NCI-H2107 (cell line): Measurements from ENCODE around the gene TTC34.
"Not testable (repeated sequence)": the region's sequence is repeated elsewhere in the genome, so short reads cannot be mapped to it uniquely, and the experiment has no call there.

Experiments used
- DNase-seq: peaks from one replicate; lab custom pipeline; 2025; lab: John Stamatoyannopoulos, UW

The TTC34 gene

GRCh38 chr1:2775333-2775732 is 26.2 kb downstream of the TTC34 start:
- not testable (repeated sequence) for DNase-seq

GRCh38 chr1:2768052-2768451 is 33.4 kb downstream of the TTC34 start:
- DNase-seq = not testable (repeated sequence)

GRCh38 chr1:2759433-2759832 is 42.1 kb downstream of the TTC34 start:
- DNase-seq = not testable (repeated sequence)

- DNase-seq = not testable (repeated sequence)
Measured at GRCh38 chr1:2757519-2757918, 44.0 kb downstream of the TTC34 start.

GRCh38 chr1:2755426-2755825 is 46.1 kb downstream of the TTC34 start:
- not testable (repeated sequence) for DNase-seq

- not testable (repeated sequence) for DNase-seq
Measured at GRCh38 chr1:2754597-2754996, 46.9 kb downstream of the TTC34 start.

GRCh38 chr1:2752503-2752902 is 49.0 kb downstream of the TTC34 start:
- not testable (repeated sequence) for DNase-seq

GRCh38 chr1:2751866-2752265 is 49.6 kb downstream of the TTC34 start:
- DNase-seq = not testable (repeated sequence)

GRCh38 chr1:2750766-2751730 is 50.4 kb downstream of the TTC34 start:
- not testable (repeated sequence) for DNase-seq

- not testable (repeated sequence) for DNase-seq
Measured at GRCh38 chr1:2750041-2750680, 51.3 kb downstream of the TTC34 start.

GRCh38 chr1:2748626-2749025 is 52.9 kb downstream of the TTC34 start:
- DNase-seq = not testable (repeated sequence)

GRCh38 chr1:2694796-2695195 is 106.7 kb downstream of the TTC34 start:
- not testable (repeated sequence) for DNase-seq

GRCh38 chr1:2690180-2690579 is 111.3 kb downstream of the TTC34 start:
- DNase-seq = not testable (repeated sequence)

- DNase-seq = not testable (repeated sequence)
Measured at GRCh38 chr1:2688336-2688665, 113.2 kb downstream of the TTC34 start.

GRCh38 chr1:2687638-2688335 is 113.7 kb downstream of the TTC34 start:
- not testable (repeated sequence) for DNase-seq

- DNase-seq = not testable (repeated sequence)
Measured at GRCh38 chr1:2687174-2687591, 114.3 kb downstream of the TTC34 start.

GRCh38 chr1:2686091-2686863 is 115.2 kb downstream of the TTC34 start:
- DNase-seq = not testable (repeated sequence)

- DNase-seq = not testable (repeated sequence)
Measured at GRCh38 chr1:2685671-2686070, 115.8 kb downstream of the TTC34 start.

GRCh38 chr1:2684878-2685277 is 116.6 kb downstream of the TTC34 start:
- DNase-seq = not testable (repeated sequence)

- DNase-seq = not testable (repeated sequence)
Measured at GRCh38 chr1:2684000-2684399, 117.5 kb downstream of the TTC34 start.

- DNase-seq = not testable (repeated sequence)
Measured at GRCh38 chr1:2683321-2683741, 118.2 kb downstream of the TTC34 start.
